ENCODE data around the gene ADCK1. TPM values are rescaled to one million over a fixed set of nuclear protein-coding genes. Genes with fewer than 3 reads are reported as not detected.

ADCK1 gene
- total RNA-seq, 1 donor from 2014 or later, result 5.6 TPM

DNA sequence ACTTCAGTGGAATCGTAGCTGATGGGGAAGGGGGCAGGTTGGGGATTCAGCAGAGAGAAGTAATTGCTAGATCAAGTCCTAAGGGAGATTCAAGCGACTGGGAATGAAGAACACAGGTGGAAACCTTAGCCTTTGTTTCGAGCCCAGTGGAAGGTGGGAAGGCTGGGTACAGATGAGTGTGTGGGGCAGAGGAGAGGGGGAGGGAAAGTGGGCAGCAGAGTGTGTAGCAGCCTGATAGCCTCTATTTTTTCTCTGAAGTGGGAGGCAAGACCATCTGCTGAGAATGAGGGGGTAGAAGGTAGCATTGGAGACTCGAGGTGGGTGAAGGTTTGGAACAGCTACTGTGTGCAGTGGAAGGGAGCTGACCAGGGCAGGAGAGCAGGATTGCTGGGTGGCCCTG lies 91.0 kb downstream of the ADCK1 start:
- no peak overlapping the region for H3K27ac Mint-ChIP-seq (ENCODE audit: unreplicated experiment)
- TF ChIP-seq, protein P1, sequence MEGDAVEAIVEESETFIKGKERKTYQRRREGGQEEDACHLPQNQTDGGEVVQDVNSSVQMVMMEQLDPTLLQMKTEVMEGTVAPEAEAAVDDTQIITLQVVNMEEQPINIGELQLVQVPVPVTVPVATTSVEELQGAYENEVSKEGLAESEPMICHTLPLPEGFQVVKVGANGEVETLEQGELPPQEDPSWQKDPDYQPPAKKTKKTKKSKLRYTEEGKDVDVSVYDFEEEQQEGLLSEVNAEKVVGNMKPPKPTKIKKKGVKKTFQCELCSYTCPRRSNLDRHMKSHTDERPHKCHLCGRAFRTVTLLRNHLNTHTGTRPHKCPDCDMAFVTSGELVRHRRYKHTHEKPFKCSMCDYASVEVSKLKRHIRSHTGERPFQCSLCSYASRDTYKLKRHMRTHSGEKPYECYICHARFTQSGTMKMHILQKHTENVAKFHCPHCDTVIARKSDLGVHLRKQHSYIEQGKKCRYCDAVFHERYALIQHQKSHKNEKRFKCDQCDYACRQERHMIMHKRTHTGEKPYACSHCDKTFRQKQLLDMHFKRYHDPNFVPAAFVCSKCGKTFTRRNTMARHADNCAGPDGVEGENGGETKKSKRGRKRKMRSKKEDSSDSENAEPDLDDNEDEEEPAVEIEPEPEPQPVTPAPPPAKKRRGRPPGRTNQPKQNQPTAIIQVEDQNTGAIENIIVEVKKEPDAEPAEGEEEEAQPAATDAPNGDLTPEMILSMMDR (IDR thresholded peaks at IDR 0.05; ENCODE audit: partially characterized antibody, unreplicated experiment), result no peak
- H3K4me1 Mint-ChIP-seq (ENCODE audit: low read depth, unreplicated experiment), result no peaks in the 10 kb centered on the region
- no peaks in the 10 kb centered on the region for H3K27me3 Mint-ChIP-seq (ENCODE audit: unreplicated experiment)
- peaks cover 2% of the 10 kb centered on the region for H3K9me3 Mint-ChIP-seq (ENCODE audit: unreplicated experiment)
- H3K4me3 Mint-ChIP-seq (ENCODE audit: unreplicated experiment), result no peak overlapping the region
- no peak for DNase-seq
- H3K36me3 Mint-ChIP-seq (ENCODE audit: unreplicated experiment), result peaks cover 20% of the 10 kb centered on the region

DNA sequence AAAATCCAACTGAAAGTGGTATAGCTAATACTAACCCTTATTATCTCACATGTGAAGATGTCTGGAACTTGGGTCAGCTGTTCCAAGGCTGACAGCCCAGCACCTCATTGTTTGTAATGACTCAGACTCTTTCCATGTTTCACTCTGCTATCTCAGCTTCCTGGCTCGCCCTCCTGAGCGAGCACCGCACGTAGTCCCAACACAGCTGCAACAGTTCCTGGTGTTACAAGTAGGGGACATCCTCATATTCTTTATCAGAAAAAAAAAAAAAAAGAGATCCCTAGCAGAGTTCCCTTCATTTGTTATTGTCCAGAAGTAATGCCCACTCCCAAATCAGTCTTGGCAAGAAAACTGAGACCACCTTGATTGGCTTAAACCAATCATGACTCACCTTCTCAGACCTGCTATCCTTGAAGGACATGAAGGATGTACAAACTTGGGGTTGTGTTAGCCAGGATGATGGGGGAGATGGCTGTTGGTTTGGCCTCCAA lies 92.5 kb downstream of the ADCK1 start:
- H3K4me3 Mint-ChIP-seq (ENCODE audit: unreplicated experiment), result no peak overlapping the region
- H3K27ac Mint-ChIP-seq (ENCODE audit: unreplicated experiment), result no peak overlapping the region
- H3K36me3 Mint-ChIP-seq (ENCODE audit: unreplicated experiment), result peaks cover 20% of the 10 kb centered on the region
- TF ChIP-seq, protein P1 (IDR thresholded peaks at IDR 0.05; ENCODE audit: partially characterized antibody, unreplicated experiment), result no peak
- H3K9me3 Mint-ChIP-seq (ENCODE audit: unreplicated experiment), result peaks cover 2% of the 10 kb centered on the region
- no peaks in the 10 kb centered on the region for H3K27me3 Mint-ChIP-seq (ENCODE audit: unreplicated experiment)
- DNase-seq, result no peak
- no peaks in the 10 kb centered on the region for H3K4me1 Mint-ChIP-seq (ENCODE audit: low read depth, unreplicated experiment)

DNA sequence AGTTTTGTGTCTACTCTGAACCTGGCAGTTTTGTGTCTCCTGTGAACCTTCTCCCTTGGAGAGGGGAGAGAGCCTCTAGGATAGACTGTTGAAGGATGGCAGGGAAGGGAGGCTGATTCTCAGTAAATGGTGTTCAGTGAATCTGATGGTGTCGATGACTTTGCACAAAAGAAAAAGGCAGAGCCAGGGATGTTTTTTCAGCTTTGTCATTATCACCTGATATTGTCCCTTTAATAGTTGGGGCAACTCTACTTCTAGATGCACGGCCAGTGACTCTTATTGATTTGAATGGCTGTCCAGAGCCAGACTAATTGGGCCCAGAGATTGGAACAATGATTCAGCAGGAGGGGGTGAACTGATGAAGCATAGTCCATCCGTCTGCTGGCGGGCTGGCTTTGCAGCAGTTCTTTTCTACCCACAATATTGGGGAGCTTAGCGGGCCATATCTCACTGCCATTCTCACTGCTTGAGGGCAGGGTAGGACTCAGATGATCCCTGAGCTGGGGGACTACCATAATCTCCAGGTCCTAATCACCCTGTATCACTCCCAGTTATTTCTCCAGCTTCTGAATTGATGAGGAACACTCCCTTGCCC lies 93.1 kb downstream of the ADCK1 start:
- DNase-seq, result no peak
- TF ChIP-seq, protein P1 (IDR thresholded peaks at IDR 0.05; ENCODE audit: partially characterized antibody, unreplicated experiment), result no peak
- no peaks in the 10 kb centered on the region for H3K9me3 Mint-ChIP-seq (ENCODE audit: unreplicated experiment)
- no peaks in the 10 kb centered on the region for H3K27me3 Mint-ChIP-seq (ENCODE audit: unreplicated experiment)
- no peaks in the 10 kb centered on the region for H3K4me1 Mint-ChIP-seq (ENCODE audit: low read depth, unreplicated experiment)
- peaks cover 18% of the 10 kb centered on the region for H3K36me3 Mint-ChIP-seq (ENCODE audit: unreplicated experiment)
- H3K4me3 Mint-ChIP-seq (ENCODE audit: unreplicated experiment), result no peak overlapping the region
- no peak overlapping the region for H3K27ac Mint-ChIP-seq (ENCODE audit: unreplicated experiment)

DNA sequence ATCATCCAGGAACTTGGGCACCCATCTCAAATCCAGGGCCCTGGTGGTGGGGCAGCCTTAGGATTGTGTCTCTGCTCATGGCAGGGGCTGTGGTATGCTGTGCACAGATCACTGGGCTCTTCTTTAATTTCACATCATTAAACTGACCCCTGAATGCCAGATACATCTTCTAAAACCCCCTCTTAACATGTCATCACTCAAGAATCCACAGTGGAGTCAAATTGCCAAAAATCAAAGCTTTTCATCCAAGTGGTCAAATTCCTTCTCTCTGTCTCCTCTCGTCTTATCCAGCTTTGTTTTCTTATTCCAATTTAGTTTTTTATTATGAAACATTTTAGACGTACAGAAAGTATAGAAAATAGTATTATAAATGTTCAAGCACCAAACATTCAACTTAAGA lies 97.5 kb downstream of the ADCK1 start:
- Mint-ChIP-seq H3K9me3 (ENCODE audit: unreplicated experiment) (no peaks in the 10 kb centered on the region), H3K27ac (ENCODE audit: unreplicated experiment) (no peak overlapping the region), H3K4me3 (ENCODE audit: unreplicated experiment) (no peak overlapping the region), H3K36me3 (ENCODE audit: unreplicated experiment) (no peaks in the 10 kb centered on the region), H3K27me3 (ENCODE audit: unreplicated experiment) (peaks cover 2% of the 10 kb centered on the region), H3K4me1 (ENCODE audit: low read depth, unreplicated experiment) (no peaks in the 10 kb centered on the region)
- no peak for DNase-seq
- TF ChIP-seq, protein P1 (IDR thresholded peaks at IDR 0.05; ENCODE audit: partially characterized antibody, unreplicated experiment), result no peak

DNA sequence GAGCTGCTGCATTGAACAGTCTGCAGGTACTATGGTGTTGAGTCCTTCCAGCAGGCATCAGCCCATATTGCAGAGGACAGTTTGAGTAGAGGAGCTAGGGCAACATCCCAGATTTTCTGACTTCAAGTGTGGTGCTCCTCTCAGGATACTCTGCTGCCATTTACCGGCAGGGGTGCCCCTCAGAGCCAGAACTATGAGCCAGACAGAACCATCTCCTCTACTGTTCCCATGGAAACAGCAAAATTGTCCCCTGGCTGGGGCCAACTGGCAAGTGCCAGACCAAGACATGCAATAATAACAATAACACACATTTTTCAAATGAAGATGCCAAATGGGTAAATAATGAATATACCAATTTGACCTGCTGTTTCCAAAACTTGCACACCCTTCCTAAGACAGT lies 102.9 kb downstream of the ADCK1 start:
- Mint-ChIP-seq H3K4me1 (ENCODE audit: low read depth, unreplicated experiment) (no peaks in the 10 kb centered on the region), H3K9me3 (ENCODE audit: unreplicated experiment) (no peaks in the 10 kb centered on the region), H3K27me3 (ENCODE audit: unreplicated experiment) (peaks cover 2% of the 10 kb centered on the region), H3K36me3 (ENCODE audit: unreplicated experiment) (no peaks in the 10 kb centered on the region), H3K27ac (ENCODE audit: unreplicated experiment) (no peak overlapping the region), H3K4me3 (ENCODE audit: unreplicated experiment) (no peak overlapping the region)
- TF ChIP-seq, protein P1 (IDR thresholded peaks at IDR 0.05; ENCODE audit: partially characterized antibody, unreplicated experiment), result no peak
- DNase-seq, result no peak

Data from glutamatergic neuron (in vitro differentiated cells).